Measurements from ENCODE around the gene LEMD2.

Gene LEMD2

DNA sequence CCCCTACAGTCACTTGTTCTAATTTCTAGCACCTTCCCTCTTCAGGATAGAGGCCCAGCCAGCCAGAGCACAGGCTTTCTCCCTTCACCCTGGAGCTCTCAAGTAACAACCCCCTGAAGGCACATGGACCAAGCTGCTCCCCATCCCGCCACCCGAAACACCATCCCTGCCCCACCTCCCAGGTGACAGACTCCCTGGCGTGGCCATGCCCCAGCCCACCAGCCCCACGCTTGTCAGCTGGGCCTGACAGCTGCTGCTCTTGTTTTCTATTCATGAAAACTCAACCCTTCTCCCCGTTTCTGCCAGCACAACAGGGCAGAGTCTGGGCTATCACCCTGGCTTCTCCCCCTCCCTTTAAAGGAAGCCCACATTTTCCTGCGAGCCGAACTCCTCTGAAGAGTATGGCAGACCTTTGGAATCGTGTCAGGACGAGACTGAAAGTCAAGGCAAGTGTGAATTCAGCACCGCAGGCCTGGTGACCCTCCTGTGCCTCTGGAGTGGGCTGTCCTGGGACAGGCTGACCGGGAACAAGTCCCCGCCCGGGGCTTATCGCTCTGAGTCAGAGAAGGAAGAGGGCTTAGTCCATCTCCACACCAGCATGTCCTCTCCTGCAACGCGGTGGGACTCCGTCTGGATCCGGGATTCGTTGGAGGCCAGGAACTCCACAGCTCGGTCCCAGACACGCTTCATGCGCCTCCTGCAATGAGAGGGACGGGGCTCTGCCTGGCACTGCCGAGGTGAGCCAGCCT is 16.7 kb downstream of the LEMD2 start:
- no peak for DNase-seq

GRCh38 chr6:33771146-33772081 is 17.5 kb downstream of the LEMD2 start:
- peak; percentile 99 for DNase-seq

- no peak for DNase-seq
Observed at GRCh38 chr6:33770833-33771145, 18.1 kb downstream of the LEMD2 start.

- DNase-seq = no peak
Observed at GRCh38 chr6:33770124-33770832, 18.7 kb downstream of the LEMD2 start.

- no peak for DNase-seq
Observed at GRCh38 chr6:33769248-33769821, 19.6 kb downstream of the LEMD2 start.

GRCh38 chr6:33768644-33769120 is 20.2 kb downstream of the LEMD2 start:
- DNase-seq = peak; percentile 51

GRCh38 chr6:33766921-33767907 is 21.7 kb downstream of the LEMD2 start:
- no peak for DNase-seq

GRCh38 chr6:33765368-33765767 is 23.6 kb downstream of the LEMD2 start:
- no peak for DNase-seq

DNA sequence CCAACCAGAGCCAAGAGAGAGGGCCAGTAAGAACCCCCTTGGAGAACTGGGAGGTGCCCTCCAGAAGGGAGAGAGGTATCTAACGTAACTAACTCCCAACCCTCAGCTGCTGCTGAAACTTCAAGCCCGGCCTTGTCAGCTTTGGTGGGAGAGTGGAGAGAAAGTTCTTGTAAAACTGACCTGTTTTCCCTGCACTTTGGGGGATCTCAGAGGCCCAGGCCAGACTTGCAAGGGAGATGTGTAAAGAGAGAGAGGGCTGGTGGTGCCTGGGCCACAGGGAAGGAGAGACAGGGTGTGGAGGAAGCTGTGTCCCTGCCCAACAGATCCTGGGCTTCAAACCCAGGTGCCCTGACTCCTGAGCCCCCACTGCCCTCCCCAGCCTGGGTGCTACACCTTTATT is 24.9 kb downstream of the LEMD2 start:
- DNase-seq = no peak

- no peak for DNase-seq
Observed at GRCh38 chr6:33763483-33763882, 25.4 kb downstream of the LEMD2 start.

DNA sequence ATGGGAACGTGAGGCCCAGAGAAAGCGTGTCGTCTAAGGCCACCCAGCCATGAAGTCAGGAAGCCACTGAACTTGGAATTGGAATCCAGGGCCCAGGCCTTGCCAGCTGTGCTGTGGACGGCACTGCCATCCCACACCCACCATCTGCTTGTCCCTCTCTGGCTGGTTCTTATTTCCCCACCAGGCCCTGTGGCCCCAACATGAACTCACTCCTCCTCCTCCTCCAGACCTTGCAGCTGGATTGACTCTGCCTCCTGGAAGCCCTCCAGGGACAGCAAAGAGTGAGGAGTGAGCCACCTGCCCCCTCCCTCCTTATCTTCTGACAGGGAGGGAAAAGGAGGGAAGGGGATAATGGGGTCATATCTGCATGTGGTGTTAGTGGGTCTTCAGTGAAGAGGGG is 26.2 kb downstream of the LEMD2 start:
- DNase-seq = no peak

DNA sequence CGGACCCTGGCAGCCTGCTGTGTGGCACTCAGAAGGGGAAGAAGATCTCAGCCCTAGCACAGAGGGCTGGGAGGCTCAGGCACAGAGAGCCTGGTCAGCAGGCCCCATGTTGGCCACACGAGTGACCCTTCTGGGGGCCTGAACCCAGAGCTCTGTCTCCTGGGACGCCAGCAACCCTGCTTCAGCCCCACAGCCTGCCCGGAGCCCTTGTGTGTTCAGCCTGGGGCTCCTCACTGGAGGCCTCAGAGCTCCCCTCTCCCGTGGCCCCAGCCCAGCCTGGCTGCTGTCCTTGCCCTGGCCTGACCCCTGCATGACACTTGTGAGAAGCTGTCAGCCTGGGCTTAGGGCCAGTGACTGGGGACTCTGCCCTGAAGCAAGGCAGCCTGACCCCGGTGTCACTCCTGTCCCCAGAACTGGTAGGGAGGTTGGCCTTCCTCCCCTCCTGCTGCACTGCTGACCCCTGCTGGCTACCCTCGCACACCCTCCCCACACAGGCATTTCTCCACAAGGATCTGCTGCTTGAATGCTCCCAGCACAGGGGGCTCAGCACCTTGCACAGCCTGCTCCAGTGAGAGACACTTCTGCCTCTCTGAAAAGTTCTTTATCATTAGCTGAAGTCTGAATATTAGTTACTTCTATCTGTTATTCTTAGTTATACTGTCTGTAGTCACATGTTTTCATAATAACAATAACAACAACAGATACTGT is 26.9 kb downstream of the LEMD2 start:
- DNase-seq = no peak

DNA sequence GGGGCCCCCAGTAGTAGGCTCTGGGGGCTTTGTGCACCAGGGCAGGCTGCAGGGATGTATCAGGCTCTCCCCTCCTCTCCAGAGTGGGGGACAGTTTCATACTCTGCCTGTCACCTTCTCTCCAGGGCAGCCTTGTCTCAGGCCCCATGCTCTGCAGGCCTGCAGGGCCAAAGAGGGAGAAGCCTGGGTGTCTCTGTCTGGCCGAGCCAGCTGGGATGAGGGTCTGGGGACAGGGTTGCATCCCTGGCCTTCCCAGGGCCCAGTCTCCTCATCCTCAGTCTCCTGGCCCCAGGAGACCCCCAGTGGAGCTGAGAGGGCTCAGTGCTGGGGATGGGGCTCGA is 27.4 kb downstream of the LEMD2 start:
- DNase-seq = no peak

DNA sequence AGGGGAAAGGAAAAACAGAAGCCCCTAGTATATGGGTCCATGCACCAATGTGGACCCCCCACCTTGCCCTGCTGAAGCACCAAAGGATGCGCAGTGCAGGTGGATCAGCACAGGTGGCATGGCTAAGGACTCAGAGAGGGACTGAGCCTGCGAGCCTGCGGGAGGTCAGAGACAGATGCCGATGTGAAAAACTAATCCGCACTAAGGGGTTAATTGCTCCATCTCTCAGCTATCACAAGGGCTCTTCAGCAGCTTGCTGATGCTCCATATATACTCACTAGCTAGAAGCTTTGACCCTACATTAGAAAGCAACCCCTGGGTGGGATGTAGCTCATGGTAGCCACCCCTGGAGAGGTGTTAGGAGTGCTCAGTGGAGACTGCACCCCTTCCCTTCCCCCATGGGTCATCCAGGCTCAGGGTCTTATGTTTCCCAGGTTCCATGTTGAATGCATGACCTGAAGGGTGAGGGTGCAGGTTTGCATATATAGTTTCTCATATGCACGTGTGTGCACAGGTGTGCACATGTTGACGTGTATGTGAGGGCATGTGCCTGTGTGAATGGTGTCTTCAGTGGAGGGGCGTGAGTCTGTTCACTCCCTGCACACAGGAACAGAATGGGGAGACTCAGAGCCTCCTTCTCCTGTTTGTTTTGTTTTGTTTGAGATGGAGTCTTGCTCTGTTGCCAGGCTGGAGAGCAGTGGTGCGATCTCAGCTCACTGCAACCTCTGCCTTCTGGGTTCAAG is 28.9 kb downstream of the LEMD2 start:
- DNase-seq = no peak

DNA sequence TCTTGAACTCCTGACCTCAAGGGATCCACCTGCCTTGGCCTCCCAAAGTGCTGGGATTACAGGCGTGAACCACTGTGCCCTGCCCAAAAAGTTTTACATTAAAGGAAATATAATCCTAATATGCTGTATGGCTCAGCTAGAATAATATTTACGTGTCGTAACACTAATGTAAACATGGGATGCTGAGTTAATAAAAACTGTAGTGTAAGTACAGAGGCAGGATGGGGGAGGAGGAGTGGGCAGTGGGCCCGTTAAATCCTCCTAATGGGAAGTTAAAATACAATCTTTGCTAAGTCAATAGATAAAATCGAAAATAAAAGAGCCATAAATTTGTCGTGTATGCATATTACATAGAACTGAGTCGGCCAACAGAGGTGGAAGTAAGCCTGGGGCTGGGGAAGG is 30.1 kb downstream of the LEMD2 start:
- no peak for DNase-seq

DNA sequence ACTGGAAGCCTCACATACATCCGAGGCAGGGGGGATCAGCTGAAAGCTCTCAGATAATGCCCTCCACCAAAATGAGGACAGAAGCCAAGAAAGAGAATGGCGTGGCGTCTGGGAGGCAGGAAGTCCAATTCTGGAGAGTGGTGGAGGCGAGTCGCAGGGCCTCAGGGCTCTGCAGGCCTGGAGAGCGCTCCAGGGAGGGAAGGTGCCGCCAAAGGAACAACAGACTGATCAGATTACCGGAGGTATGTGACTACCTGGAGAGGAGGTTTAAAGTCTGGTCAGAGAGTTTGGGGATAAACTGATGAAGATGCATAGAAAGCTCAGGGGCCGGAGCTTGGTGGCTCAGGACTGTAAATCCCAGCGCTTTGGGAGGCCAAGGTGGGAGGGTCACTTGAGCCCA is 31.0 kb downstream of the LEMD2 start:
- DNase-seq = no peak

DNA sequence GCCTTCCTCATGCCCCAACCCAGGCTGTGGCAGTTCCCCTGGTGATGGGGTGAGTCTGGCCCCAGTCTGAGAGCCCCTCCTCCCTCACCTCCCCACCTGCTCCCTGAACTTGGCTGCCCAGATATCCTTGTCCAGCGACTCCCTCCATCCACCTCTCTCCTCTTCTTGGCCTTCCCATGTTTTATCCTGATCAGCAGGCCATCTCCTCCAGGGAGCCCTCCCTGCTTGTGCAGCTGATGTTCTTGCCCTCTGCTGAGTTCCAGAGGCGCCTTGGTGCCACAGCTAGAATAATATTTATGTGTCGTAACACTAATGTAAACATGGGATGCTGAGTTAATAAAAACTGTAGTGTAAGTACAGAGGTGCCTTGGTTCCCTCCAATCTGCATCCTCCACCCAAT is 31.8 kb downstream of the LEMD2 start:
- no peak for DNase-seq

DNA sequence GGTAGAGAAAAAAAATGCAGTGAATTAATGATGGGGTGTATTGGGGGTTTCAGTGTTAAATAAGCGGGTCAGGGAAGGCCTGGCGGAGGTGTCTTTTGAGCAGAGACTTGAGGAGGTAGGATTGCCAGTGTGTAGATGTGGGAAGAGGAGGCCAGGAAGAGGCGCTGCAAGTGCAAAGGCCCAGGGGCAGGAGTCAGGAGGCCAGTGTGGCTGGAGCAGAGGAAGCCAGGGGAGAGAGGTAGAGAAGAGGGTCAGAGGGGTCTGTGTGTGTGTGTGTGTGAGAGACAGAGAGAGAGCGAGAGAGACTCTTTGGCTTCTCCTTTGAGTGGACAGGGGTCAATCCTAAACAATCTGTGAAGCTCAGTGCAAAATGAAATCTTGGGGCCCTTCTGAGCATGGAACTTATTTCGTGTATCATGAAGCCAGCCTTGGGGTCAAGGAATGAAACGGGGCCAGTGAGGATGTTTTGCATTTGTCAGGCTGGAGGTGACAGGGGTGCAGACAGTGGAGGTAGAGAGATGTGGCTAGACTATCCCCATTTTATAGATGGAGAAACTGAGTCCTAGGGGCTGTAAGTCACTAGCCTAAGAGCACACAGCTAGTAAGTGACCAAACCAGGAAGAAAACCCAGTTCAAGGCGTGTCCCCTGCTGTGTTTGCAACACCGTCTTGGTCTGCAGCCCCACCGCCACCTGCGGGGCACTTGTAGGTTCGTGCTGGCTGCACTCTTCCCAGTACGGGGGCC is 32.5 kb downstream of the LEMD2 start:
- no peak for DNase-seq

DNA sequence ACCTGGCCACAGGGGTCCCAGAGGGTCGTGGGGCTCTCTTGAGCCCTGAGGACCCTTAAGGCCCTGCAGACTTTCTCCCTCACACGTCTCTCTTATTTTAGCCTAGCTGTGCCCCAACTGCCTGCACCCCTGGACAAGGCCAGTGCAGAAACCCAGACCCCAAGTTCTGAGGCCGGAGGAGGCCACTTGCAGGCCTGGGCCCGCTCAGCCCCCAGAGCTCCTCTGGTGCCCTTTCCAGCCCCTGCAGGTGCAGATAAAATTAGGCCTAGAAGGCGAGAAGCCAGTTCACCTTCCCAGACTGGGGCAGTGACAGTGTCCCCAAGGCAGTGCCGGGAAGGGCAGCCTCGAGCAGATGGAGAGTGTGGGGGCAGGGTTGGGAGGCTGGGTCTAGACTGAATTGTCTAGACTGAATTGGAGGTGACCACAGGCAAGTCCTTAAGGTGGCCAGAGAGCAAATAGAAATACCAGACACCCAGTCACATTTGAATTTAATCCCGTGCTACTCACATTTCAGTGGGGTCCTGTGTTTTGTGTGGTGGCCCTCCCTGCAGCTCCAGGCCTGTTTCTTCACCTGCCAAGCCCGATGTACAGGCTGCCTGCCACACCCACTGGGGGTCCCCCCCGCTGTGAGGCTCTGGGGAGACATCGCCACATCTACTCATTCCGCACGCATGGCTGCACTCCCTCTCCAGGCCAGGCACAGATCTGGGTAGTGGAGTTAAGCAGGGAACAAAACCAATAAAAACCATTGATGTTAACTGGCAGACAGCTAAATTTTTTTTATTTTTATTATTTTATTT is 33.7 kb downstream of the LEMD2 start:
- DNase-seq = no peak

All from NCI-H226 (cell line).